Subcutaneous adipose tissue (tissue), 4 donors: ENCODE results near the gene EPYC. TPM values are rescaled to one million over a fixed set of nuclear protein-coding genes. Genes with fewer than 3 reads are reported as not detected.

Source experiments
- total RNA-seq, 4 donors: library from RNA; depleted of rRNA; stranded (reverse); fragments of >200 nt; gene quantifications; one replicate each; pipeline ENCODE4 v1.1.0, GENCODE V29; 2016
- TF ChIP-seq, protein P1 (sequence below): fragments of 450-650 bp; IDR thresholded peaks from one replicate; pipeline ENCODE4 v1.5.1; 2016; ENCODE audit warnings: low read depth, mild to moderate bottlenecking, control low read depth, antibody characterized with exemption, moderate library complexity

The EPYC gene
- total RNA-seq, 4 donors from 2014 or later: not detected

DNA sequence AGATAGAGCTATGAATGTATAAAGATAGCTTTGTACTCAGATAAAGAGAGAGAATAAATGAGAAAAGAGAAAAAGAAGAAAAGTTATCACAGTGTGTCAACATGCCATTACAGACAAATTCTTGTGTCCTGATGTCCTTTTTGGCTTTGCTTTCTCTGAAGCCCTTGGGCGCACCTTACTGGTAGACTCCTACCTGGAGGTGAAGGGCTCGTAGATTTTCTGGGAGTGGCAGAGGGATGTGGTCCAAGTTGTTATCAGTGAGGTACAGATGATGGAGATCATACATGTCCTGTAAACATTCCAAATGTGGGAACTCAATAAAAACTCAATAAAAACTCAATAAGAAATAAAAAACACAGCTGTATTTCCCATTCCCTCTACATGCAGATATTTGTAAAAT is 34.9 kb downstream of the EPYC start:
- TF ChIP-seq, protein P1, sequence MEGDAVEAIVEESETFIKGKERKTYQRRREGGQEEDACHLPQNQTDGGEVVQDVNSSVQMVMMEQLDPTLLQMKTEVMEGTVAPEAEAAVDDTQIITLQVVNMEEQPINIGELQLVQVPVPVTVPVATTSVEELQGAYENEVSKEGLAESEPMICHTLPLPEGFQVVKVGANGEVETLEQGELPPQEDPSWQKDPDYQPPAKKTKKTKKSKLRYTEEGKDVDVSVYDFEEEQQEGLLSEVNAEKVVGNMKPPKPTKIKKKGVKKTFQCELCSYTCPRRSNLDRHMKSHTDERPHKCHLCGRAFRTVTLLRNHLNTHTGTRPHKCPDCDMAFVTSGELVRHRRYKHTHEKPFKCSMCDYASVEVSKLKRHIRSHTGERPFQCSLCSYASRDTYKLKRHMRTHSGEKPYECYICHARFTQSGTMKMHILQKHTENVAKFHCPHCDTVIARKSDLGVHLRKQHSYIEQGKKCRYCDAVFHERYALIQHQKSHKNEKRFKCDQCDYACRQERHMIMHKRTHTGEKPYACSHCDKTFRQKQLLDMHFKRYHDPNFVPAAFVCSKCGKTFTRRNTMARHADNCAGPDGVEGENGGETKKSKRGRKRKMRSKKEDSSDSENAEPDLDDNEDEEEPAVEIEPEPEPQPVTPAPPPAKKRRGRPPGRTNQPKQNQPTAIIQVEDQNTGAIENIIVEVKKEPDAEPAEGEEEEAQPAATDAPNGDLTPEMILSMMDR: no peak

DNA sequence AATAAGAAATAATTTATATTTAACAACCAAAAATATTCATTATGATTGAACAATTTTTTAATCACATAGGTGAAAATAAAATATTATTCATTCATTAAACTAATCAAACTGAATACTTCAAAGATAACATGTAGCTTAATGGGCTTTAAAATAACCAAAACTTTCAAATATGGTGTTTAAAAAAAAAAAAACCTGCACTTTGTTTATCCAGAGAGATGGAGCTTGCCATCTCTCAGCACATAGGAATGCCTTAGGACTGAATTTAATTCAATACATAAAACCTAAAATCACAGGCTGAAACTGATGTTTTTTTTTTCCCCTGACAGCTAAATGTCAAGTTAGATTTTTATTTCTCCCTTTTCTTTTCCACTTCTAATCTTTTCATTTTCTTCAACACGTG is 35.4 kb downstream of the EPYC start:
- TF ChIP-seq, protein P1: no peak

DNA sequence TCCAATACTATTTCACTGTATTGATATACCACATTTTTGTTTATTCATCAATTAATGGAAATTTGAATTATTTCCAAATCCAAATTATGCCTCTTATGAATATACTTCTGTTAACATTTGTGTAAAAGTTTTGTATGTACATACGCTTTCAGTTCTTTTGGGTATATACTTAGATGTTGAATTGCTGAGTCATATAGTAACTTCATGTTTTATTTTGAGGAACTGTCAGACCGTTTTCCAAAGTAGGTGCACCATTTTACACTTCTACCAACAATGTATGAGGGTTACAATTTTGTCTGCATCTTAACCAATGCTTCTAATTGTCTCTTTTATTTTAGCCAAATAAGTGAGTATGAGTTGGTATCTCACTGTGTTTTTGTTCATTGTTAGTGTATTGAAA is 39.6 kb downstream of the EPYC start:
- TF ChIP-seq, protein P1: no peak

DNA sequence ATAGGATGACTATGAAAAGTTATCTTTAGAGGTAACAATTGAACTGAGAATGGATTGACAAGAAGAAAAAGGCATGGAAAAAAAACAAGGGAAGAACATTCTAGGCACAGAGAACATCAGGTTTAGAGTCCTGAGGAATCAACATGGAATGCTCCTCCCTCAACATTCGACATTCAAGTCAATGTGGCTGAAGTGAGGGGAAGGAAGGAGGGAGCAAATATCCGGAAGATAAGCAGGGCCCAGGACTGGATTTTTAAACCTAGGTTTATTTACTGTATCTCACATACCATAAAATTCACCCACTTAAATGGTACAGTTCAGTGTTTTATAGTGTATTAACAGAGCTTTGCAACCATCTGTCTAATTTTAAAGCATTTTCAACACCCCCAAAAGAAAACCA is 40.2 kb downstream of the EPYC start:
- TF ChIP-seq, protein P1: no peak

DNA sequence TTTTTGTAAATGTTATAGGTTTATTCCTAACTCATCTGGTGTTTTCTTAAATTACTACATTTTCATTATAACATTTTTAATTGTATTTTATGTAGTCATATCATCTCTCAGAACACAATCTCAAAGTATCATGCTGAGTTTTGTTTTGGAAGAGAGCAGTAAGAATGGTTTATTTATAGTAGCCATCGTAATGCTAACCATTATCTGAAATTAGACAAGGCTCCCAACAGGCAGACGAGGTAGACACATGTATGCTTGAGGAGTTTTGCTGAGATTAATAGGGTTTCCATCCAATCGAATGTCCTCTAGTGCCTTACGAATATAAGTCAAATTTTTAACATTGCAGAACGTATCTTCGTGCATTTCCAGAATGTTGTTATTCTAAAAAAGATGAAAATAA is 40.8 kb downstream of the EPYC start:
- TF ChIP-seq, protein P1: no peak

DNA sequence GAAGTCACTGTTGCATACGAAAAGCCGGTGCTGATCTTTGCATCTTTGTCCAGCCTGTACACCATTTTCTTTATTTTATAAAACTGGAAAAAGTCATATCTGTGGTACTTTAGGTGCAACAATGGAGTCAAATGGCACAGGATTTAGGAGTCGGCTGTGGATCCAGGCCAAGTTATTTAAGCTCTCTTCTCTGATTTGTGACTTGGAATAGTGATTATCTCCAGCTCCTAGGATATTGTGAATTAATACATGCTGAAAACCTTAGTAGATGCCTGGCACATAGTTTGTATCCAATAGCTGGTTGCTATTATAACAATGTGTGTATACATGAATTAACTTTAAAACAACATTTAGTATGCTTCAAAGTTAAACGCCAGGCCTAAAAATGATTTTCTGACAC is 43.6 kb downstream of the EPYC start:
- TF ChIP-seq, protein P1: no peak

DNA sequence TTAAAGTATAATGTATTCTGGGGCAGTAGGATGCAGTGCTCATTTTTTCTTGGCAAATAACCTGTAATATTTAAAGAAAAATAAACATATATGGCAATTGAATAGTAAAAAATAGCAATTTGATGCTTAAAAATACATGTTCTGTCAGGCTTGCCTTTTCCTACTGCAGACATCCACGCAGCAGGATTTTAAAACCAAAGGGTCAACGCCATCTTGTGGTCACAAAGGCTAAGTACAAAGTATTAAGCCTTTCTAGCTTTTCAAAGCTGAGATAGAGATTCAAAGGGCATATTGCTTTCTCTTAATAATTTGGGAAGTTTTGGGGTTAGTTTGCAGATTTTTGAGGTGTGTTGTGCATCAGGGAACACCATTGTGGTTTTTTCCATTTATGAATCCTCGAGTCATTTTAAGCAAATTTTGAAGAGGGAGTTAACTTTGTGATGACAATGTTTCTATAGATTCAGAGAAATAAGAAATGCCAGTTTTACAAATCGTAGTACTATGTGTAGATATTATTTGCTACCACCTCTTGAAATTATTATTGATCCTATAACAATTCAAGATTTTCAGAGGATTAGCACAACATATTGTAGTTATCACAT is 45.1 kb downstream of the EPYC start:
- TF ChIP-seq, protein P1: no peak
